HUES48 (cell line): ENCODE measurements around the gene BTG4.

Source experiments
- H3K27ac ChIP-seq: one replicate; pipeline ENCODE4 v1.7.0; 2013; ENCODE audit warnings: low read depth, low read length, inconsistent platforms
- H3K27me3 ChIP-seq: 2 replicates; pipeline ENCODE4 v1.6.1; 2013; ENCODE audit warnings: mild to moderate bottlenecking, low read length; ENCODE audit not compliant: control insufficient read depth, insufficient read depth
- H3K36me3 ChIP-seq: 2 replicates; pipeline ENCODE4 v1.6.1; 2013; ENCODE audit warnings: low read length; ENCODE audit not compliant: control insufficient read depth, insufficient read depth
- H3K4me1 ChIP-seq: 2 replicates; pipeline ENCODE4 v1.6.1; 2013; ENCODE audit warnings: mild to moderate bottlenecking, low read length; ENCODE audit not compliant: control insufficient read depth, insufficient read depth
- H3K4me3 ChIP-seq: 2 replicates; pipeline ENCODE4 v1.5.1; 2013; ENCODE audit warnings: mild to moderate bottlenecking, low read depth, low read length
- H3K9ac ChIP-seq: 2 replicates; pipeline ENCODE4 v1.6.1; 2013; ENCODE audit warnings: mild to moderate bottlenecking, low read depth, low read length, moderate library complexity
- H3K9me3 ChIP-seq: 2 replicates; pipeline ENCODE4 v1.6.1; 2013; ENCODE audit warnings: low read length; ENCODE audit not compliant: control insufficient read depth, insufficient read depth

BTG4 gene

DNA sequence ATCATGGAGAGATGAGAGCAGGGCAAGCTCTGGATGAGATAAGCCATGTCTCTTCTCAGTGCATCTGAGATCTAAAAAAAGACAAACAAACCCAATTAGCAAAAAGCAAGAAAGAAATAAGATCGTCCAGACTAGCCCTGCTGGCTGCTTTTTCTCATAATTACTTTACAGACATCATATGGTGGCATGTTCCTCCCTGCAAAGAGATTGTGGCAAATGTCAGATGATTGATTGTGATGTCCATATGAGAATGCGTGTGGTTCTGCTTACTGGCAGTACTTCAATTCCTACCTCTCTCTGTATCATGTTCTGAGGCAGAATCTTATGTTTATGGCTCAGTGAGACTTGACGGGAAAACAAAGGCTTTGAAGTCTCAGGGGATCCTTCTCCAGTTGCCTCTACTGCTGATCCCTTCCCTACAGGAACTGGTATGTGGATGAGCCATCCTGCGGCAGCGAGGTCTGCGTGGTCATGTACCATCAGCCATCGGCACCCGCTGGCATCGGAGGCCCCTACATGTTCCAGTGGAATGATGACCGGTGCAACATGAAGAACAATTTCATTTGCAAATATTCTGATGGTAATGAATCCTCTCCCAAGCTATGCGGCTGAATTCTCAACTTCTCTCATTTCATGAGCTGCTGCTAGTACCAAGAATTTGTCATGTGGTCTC, 37.1 kb upstream of the BTG4 start:
- Histone ChIP-seq H3K27ac (no peak overlapping the region), H3K9me3 (no peaks in the 10 kb centered on the region), H3K9ac (no peak overlapping the region), H3K27me3 (no peaks in the 10 kb centered on the region), H3K4me3 (no peak overlapping the region), H3K4me1 (peaks cover 21% of the 10 kb centered on the region; the same call in 1 of the 2 replicates), H3K36me3 (peaks cover 10% of the 10 kb centered on the region; the same call in 1 of the 2 replicates)

DNA sequence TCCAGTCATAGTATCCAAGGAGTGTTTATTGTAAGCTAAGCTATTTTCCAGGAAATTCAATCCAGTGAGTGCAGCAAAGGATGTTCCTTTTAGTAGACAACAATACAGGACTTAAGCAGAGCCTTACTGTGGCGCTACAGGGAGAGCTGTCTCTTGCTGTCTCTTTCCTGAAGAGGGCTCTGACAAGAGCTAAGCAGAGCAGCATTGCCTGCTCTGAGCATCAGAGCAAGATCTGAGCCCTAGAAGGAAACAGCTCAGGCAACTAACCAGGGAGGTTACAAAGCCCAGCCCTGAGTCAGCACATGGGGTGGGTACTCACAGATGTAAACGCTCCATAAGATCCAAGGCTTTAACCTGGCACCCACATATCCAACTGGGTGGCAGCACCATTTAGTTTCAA, 36.3 kb upstream of the BTG4 start:
- H3K9ac ChIP-seq: no peak overlapping the region
- H3K27me3 ChIP-seq: no peaks in the 10 kb centered on the region
- H3K4me1 ChIP-seq: peaks cover 21% of the 10 kb centered on the region; the same call in 1 of the 2 replicates
- H3K27ac ChIP-seq: no peak overlapping the region
- H3K9me3 ChIP-seq: no peaks in the 10 kb centered on the region
- no peak overlapping the region for H3K4me3 ChIP-seq
- H3K36me3 ChIP-seq: peaks cover 10% of the 10 kb centered on the region; the same call in 1 of the 2 replicates

DNA sequence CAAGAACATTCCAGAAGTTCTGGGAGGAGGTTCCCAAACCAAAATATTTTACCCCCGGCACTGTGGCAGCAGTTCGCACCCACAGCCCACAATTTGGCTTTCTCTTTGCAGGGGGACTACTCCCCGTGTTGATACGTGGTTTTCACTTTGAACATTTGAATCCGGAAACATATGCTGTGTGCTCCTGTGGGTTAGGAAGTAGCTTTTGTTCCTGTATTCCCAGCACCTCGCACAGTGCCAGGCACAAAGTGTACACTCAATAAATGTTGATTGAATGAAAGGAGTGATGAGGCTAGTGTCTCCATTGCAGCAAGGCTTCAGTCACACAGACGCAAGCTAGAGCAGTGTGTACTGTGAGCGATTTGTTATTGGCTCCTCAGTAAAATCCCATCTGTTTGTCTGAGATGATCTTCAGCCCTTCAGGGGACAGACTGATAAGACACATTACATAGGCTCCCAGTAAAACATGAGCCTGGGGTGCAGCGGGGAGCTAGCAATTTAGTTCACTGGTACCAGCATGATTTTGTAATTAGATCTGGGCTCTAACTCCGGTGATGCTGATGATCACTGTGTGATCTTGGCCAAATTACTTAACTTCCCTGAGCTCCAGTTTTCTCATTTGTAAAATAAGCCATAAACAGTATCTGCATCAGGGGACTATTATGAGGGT, 30.6 kb upstream of the BTG4 start:
- H3K4me3 ChIP-seq: no peak overlapping the region
- H3K4me1 ChIP-seq: peaks cover 22% of the 10 kb centered on the region
- peaks cover 10% of the 10 kb centered on the region; the same call in 1 of the 2 replicates for H3K36me3 ChIP-seq
- H3K27ac ChIP-seq: no peak overlapping the region
- H3K9me3 ChIP-seq: no peaks in the 10 kb centered on the region
- H3K27me3 ChIP-seq: peaks cover 57% of the 10 kb centered on the region
- H3K9ac ChIP-seq: no peak overlapping the region

DNA sequence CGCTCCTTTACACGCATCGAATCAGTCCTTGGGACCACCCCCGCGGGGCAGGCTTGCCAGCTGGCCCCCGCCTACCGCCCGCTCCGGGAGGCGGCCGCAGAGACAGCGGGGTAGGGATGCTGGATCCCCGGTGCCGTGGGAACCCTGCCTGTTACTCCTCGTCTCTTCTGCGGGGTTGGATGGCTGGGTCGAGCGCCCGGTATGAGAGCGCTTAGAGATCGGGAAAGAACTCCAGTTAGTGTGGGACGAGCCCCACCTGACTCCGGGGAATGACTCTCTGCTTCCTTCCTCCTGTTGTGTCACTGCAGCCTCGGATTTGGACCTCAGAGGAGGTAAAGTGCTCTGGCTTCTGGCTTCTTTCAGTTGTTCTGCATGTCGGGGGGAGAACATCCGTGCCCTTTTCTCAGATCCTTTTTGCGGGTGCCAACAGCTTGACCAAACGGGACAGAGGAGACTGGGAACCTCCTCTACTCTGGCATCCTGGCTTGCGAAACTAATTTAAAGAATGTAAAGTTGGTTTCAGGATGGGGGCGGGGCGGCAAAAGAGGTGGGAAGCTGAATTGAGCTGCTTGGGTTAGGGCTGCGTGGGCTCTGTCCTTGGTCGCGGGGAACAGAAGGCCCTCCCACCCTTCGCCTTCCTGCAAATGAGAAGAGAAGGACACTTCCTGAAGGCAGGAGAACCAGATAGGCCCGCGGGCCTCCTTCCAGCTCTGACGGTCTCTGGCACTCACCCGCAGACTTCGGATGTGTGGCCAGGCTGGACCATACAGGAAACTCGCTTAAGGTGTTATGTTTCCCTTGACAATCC, 29.3 kb upstream of the BTG4 start:
- no peak overlapping the region; the same call in 1 of the 2 replicates for H3K9ac ChIP-seq
- no peaks in the 10 kb centered on the region for H3K9me3 ChIP-seq
- peaks cover 57% of the 10 kb centered on the region for H3K27me3 ChIP-seq
- peaks cover 7% of the 10 kb centered on the region; the same call in 1 of the 2 replicates for H3K36me3 ChIP-seq
- H3K4me1 ChIP-seq: peaks cover 31% of the 10 kb centered on the region
- H3K4me3 ChIP-seq: peak overlapping the region; percentile 72
- H3K27ac ChIP-seq: no peak overlapping the region

DNA sequence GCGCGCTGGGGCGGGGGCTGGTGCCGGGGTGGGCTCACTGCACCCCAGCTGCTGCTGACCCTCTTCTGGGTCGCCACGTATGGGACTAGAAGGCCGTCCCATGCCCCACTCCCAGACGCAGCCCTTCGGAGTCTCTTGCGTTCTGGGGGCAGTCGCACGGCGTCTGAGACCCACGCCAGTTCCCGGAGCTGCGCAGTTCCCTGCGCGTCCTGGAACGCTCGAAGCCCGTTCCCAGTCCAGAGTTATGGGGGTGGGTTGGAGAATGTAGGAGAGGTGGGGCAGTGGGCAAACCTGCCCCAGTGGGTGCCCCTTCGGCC, 28.7 kb upstream of the BTG4 start:
- Histone ChIP-seq H3K36me3 (0 out of 2 replicates have a peak, but pooled peaks cover 3% of the 10 kb centered on the region), H3K4me1 (peaks cover 31% of the 10 kb centered on the region), H3K9ac (no peak overlapping the region), H3K27ac (no peak overlapping the region), H3K9me3 (no peaks in the 10 kb centered on the region), H3K4me3 (peak overlapping the region; percentile 72), H3K27me3 (peaks cover 57% of the 10 kb centered on the region)

DNA sequence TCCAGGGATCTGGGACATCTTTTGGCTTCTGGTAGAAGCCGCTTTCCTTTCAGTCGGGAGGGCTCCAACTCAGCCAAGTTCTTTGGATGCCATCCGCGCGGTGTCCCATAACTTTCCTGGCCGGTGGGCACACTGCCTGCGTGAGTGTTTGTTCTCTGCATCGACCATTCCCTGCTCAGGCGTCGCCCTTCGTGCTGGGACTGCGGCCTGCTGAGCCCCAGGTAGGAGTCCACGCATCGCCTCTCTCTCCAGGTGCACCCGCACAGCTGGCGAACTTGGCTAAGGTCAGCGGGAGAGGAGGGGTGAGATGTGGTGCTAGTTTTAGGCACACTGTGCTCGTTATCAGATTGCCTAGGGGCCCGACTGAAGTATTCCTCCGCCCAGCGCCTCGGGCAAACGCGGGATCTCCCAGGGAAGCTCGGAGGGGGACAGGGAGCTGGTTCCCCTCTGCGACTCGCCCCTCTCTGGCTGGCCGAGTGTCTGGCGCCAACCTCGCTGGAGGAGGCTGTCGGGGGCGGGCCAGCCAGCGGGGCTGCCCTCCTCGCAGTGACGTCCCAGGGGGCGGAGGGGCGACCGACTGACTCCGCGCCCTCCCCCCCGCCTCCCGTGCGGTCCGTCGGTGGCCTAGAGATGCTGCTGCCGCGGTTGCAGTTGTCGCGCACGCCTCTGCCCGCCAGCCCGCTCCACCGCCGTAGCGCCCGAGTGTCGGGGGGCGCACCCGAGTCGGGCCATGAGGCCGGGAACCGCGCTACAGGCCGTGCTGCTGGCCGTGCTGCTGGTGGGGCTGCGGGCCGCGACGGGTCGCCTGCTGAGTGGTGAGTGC, 28.1 kb upstream of the BTG4 start, which contains the start of gene LAYN:
LAYN (plus strand) TSS at position 607 of the 823 bp plus-strand sequence; CDS start at position 731, 124 bp downstream.
- Histone ChIP-seq H3K9ac (peak within 1 kb of the TSS; percentile 23; the same call in 1 of the 2 replicates), H3K9me3 (no peaks in the 10 kb centered on the region), H3K27me3 (peaks cover 57% of the 10 kb centered on the region), H3K4me1 (peaks cover 31% of the 10 kb centered on the region), H3K36me3 (0 out of 2 replicates have a peak, but pooled peaks cover 2% of the 10 kb centered on the region), H3K4me3 (peak within 1 kb of the TSS; percentile 72), H3K27ac (no peak within 1 kb of the TSS)

DNA sequence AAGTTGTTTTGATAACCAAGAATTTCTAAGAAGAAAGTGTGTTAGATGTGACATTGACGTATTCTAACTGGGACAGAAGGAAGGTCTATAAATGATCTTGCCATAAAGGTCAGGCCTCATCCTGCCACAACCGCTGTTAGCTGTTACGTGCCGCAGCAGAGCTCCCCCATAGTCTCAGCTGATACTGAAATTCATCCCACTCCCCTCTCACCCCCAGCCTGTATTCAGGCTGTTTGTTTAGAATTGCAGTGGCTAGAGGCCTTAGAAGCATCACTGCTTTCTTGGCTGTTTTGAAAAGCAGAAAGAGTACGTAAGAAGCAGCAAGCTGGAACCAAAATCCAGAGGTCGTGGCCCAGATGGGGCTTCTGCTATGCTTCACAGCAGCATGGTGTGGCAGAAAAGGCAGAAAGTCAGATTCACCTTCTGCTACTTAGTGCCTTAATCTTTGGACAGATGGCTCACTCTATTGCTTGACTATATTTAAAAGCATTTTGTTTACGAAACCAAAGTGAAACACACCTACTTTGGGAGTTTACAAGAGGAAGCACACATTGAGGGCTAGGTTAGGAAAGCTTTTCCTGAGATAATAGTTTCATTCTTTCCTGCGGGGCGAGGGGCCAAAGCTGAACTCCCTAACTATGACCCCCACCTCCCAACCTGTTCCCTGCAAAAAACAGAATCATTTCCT, 27.4 kb upstream of the BTG4 start:
- peak overlapping the region; percentile 72 for H3K4me3 ChIP-seq
- H3K27ac ChIP-seq: no peak overlapping the region

DNA sequence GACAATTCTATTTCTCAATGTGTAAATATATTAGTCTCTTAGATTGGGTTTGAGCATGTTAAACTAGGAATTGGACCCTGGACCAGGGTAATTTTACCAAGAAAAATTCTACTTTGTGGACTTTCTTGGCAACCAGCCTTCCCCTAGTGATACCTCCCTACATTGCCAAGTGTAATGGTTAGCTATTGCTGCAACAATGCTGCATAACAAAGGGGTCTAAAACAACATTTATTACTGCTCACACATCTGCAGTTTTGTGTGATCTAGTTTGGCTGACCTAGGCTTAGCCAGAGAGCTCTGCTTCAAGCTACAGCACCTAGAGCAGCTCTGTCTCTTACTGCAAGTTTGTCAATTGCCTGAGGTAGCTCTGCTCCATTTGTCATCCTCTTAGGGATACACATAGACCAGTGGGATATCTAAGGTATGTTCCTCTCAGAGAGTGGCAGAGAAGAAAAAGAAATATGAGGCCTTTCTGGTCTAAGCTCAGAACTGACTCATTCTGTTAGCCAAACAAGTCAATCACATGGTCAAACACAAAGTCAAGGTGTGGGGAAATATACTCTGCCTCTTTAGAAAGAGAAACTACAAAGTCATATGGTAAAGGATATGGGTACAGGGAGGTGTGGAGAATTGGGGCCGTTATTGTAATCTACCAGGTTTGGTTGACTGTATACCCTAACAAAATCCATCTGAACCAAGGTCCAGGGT, 26.4 kb upstream of the BTG4 start:
- Histone ChIP-seq H3K27me3 (peaks cover 57% of the 10 kb centered on the region), H3K36me3 (no peaks in the 10 kb centered on the region), H3K27ac (no peak overlapping the region)

More for the DNA sequence above, 27.4 kb upstream of the BTG4 start:
- H3K9ac ChIP-seq: no peak overlapping the region
- no peaks in the 10 kb centered on the region for H3K9me3 ChIP-seq
- peaks cover 31% of the 10 kb centered on the region for H3K4me1 ChIP-seq
- no peaks in the 10 kb centered on the region for H3K36me3 ChIP-seq
- peaks cover 57% of the 10 kb centered on the region for H3K27me3 ChIP-seq

DNA sequence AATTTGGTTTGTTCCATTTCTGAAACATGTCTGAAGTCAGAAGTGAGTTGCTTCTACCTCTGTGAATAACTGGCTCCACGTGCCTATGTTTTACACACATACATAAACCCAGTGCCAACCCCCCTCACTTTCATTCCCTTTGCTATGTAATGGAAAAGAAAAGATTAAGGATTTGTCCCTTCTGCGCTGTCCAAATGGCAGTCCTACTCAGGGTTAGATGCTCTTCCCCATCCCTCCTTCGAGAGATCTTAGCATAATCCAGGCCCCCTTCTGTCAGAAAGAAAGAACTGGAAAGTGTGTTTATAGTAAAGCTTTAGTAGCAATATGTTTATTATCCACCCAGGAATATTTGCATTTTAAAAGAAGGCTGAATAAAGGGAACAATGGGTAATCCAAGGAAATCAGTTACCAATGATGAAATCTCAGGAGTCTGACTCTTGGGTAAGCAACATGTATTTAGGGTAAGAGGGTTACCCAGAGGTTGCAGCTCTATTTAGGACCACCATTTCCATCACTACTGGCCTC, 25.2 kb upstream of the BTG4 start:
- Histone ChIP-seq H3K9ac (no peak overlapping the region), H3K27ac (no peak overlapping the region), H3K4me3 (no peak overlapping the region), H3K27me3 (peaks cover 46% of the 10 kb centered on the region), H3K4me1 (peaks cover 37% of the 10 kb centered on the region), H3K9me3 (no peaks in the 10 kb centered on the region), H3K36me3 (no peaks in the 10 kb centered on the region)

More for the DNA sequence above, 26.4 kb upstream of the BTG4 start:
- Histone ChIP-seq H3K4me1 (peaks cover 31% of the 10 kb centered on the region), H3K9ac (no peak overlapping the region), H3K9me3 (no peaks in the 10 kb centered on the region), H3K4me3 (no peak overlapping the region)
